GM19239 (cell line): Measurements from ENCODE around the gene GOLGA8Q.
"Not testable (repeated sequence)": the region's sequence is repeated elsewhere in the genome, so short reads cannot be mapped to it uniquely, and the experiment has no call there.

Experiments used
- DNase-seq: peaks from one replicate; pipeline ENCODE4 v3.0.0; 2011; ENCODE audit warnings: low spot score; ENCODE audit not compliant: insufficient read length
- FAIRE-seq: peaks from 2 replicates; lab custom pipeline; 2011; peaks lifted over from hg19 to GRCh38; lab: Jason Lieb, UNC

The GOLGA8Q gene, protein sequence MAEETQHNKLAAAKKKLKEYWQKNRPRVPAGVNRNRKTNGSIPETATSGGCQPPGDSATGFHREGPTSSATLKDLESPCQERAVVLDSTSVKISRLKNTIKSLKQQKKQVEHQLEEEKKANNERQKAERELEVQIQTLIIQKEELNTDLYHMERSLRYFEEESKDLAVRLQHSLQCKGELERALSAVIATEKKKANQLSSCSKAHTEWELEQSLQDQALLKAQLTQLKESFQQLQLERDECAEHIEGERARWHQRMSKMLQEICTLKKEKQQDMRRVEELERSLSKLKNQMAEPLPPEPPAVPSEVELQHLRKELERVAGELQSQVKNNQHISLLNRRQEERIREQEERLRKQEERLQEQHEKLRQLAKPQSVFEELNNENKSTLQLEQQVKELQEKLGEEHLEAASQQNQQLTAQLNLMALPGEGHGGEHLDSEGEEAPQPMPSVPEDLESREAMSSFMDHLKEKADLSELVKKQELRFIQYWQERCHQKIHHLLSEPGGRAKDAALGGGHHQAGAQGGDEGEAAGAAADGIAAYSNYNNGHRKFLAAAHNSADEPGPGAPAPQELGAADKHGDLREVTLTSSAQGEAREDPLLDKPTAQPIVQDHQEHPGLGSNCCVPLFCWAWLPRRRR

DNA sequence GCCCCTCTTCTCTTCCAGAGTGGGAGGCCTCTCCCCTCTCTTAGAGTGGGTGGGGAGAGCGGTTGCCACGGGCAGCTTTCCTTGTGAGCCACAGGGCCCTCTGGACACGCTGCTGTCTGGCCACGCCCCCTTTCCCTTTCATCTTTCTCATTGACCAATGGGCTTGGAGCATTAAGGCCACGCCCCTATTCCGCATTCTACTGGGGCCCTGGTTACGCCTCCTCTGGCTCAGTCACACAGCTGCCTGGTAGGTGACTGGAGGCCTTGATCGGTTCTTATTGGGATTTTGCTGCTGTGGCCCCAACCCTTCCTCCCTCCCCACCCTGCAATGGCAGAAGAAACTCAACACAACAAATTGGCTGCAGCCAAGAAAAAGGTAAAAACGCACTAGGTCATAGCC is at the start of gene GOLGA8Q:
Gene GOLGA8Q, plus strand, starts transcription at position 301 of the 400 bp plus-strand sequence. Its CDS starts 28 bp downstream, at position 329.
- not testable (repeated sequence) for DNase-seq, FAIRE-seq

DNA sequence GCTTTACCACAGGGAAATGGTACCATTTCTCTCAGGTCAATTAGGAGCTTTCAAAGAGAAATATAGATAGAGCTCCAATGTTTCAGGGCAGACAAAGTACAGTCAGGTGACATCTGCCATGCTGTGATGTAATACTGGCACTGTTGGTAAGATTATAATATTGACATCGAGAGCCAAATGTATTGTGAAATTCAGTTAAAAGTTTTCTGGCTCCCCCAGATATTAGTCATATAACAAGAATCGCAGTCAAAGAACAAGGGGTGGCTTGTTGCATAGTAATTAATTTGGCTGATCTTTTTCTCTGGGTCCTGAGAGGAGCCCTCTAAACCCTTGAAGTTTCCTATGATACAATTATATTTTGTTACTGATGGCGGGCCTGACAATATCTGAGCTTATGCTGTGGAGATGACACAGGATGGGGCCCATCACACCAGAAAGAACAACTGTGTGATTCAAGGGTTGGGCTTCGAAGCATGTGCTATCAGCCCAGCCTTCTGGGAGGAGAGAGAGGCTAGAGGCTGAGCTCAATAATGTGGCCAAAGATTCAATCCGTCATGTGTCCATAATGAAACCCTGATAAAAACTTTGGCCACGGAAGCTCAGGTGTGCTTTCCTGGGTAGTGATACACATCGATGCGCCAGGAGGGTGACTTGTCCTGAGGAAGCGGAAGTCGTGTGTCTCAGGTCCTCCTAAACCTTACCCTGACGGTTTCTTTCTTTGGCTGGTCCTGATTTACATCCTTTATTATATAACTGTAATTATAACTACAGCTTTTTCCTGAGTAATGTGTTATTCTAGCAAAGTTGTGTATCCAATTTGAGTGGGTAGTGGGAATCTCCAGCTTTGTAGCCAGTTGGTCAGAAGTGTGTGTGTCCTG is 48.7 kb upstream of the GOLGA8Q start:
- not testable (repeated sequence) for DNase-seq, FAIRE-seq

DNA sequence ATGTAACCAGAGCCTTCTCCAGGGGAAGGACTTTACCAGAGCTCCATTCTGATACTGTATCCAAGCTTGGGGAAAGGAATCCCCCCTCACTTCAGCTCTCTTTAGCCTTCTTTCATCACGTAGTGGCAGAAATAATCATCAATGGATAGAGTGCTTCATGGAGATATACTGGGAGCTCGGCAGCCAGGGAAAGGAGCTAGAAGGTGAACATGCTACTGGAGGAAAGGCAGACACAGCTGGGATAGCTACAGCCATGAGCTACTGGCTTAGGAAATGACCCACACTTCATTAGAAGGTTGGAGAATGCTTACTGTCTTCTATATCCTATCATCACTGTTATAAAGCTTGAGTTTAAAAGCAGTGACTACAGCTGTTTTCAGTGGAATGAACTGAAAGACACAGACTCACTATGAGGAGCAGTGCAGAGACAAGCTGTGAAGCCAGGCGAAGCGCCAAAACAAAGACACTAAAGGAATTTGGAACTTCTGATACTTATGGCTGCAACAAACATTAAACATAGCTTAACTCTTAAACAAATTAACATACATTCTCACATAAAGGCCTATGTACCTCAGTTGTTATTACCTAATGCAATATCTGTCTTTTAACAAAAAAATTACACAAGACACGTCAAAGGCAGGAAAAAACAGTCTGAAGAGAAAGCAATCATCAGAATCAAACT is 47.5 kb upstream of the GOLGA8Q start:
- not testable (repeated sequence) for FAIRE-seq, DNase-seq

DNA sequence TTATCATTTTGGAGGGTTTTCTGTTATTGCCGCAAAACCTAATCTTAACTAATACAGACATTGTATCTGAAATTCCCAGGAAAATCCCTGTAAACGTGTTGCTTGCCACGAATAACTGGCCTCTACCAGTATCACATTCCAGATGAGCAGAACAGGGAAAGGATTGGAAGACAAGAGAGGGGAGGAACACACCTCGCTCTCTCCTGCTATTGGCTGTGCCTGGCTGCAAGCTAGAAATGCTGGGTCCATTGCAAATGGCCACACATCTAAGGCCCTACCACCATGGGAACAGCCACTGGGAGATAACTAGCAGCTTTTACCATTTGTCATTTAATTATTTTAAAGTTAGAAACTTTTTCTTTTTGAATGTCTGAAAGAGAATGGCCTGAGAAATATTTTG is 37.3 kb upstream of the GOLGA8Q start:
- not testable (repeated sequence) for FAIRE-seq, DNase-seq

DNA sequence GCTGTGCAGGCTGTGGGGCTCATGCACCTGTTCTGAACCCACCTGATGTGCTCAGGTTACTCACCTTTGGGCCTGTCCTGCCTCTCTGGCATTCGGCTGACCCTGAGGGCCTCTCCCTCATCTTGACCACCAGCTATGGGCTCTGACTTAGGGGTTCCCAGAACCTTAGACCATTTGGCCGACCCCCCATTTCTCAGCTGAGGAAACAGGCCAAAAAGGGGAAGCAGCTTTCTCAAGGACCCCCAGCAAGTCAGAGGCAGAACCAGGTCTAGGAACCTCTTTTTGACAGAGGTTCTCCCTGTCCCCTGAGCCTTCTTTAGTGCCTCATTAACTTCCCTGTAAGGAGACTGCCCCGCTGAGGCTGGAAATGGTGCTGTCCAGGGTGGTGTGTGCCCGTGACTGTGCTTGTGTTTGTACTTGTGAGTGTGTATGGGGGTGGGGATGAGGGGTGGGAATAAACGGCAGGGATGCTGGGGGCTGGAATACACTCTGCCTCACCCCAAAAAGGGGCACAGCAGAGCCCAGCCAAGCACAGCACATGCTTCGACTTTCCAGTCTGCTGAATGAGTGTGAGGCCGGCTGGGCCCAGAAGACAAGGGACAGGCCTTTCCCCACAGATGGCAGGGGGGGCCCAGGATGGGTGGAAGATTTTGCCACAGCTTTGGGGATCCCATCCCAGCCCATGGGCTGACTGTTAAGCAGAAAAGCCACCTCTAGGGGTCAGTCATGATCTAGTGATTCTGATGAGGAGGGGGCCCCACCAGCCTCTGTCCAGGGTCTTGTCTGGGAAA is 28.2 kb upstream of the GOLGA8Q start:
- not testable (repeated sequence) for DNase-seq, FAIRE-seq

DNA sequence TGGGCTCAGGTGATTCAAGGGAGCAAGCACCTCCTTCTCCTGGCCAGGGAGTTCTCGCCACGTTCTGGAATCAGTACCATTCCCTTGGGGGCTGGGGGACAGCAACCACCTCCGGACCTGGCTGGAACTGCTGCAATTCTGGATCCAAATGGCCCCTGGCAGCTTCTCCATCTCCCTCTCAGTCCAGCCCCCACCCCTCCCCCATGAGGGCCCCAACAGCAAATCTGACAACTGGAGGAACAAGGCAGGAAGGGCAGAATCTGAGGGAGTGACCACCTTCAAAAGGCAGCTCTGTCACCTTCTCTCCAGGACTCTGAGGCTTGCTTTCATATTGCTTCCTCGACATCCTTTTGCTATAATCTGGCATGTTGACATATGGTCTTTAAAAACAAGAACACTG is 25.9 kb upstream of the GOLGA8Q start:
- DNase-seq, FAIRE-seq: not testable (repeated sequence)

DNA sequence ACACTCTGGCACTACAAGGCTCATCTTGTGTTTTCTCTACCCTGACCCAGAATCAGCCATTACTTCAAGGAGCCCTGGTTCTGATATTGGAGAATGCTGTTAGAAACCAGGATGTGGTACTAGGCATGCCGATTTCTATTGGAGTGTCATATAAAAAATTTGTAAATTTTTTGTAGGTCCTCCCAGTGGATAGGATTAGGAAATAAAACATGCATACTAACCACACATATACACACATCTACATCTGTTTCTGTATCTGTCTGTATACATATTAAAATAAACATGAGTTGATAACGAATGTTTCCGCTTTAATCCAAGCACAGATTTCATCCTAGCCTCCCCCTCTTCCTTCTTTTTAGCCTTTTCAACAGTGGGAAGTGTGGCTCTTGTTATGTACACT is 22.8 kb upstream of the GOLGA8Q start:
- not testable (repeated sequence) for DNase-seq, FAIRE-seq

DNA sequence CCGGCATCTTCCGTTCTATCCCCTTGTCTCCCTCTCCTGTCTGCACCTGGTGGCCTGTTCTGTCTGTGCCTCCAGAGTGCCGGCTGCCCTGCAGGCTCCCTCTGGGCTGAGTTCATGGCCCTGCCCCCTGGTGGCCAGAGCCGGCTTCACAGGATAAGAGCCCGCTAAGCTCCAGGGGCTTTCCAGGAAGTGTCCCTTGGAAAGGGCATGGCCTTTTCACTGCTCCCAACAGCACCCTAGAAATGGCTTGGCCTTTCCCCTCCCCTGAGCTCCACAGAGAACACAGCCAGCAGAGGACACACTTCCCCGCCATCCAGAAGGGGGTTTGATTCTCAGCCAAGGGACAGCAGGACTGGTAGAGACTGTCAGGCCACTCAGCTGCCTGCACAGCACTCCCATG is 15.1 kb downstream of the GOLGA8Q start:
- not testable (repeated sequence) for FAIRE-seq, DNase-seq

DNA sequence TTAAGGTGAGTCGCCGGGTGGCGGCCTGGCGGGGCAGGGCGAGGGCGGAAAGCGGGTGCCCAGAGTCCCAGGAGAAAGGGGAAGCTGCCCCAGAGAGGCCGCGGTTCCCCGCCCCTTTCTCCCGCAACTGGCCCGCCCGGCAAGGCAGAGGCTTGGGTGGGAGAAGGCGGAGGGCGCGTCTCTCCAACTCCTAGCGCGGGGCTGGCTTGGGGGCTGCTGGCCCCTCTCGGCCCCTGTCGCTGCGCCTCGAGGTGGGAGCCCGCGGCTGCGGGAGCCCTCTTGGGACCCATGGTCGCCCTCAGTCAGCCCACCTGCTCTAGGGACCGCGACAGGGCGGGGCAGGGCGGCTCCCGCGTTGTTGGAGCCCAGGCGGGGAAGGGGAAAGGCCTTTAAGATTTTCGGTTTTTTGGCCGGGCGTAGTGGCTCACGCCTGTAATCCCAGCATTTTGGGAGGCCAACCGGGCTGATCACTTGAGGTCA is 21.2 kb downstream of the GOLGA8Q start:
- not testable (repeated sequence) for FAIRE-seq, DNase-seq

DNA sequence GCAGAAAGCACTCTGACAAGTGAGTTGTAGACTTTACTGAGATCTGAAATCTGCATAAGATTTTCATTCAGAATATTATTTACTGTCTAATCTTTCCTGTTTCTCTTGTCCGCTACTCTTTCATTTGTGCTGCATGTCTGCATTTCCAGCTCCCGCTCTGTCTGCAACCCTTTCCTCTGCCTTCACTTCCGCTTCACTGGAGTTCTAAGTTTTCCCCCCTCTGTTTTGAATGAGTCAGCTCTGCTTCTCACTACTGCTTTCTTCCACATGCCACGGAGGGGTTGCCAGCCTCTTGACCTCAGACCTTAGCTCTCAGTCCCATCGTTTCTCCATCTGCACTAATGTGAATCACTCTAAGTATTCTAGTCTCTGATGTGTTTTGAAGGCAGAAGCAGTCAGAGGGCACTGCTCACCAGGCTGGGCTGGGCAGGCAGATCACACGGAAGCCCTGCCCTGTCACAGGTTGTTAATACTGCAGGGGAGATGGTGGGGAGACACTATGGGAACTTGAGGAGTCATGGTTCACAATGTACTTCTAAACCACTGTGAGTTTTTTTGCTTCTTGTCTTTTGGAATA is 27.6 kb downstream of the GOLGA8Q start:
- FAIRE-seq, DNase-seq: not testable (repeated sequence)

DNA sequence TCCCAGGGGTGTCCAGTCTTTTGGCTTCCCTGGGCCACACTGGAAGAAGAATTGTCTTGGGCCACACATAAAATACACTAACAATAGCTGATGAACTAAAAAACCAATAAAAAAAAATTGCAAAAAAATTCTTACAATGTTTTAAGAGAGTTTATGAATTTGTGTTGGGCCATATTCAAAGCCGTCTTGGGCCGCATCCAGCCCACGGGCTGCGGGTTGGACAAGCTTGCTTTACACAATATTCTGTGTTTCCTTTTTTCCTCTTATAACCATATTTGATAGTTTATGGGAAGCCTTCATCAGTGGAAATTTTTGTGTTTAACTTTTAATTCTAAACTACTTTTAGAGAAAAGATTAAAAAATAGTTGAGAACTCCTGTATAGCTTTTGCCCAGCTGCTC is 28.9 kb downstream of the GOLGA8Q start:
- not testable (repeated sequence) for DNase-seq, FAIRE-seq

DNA sequence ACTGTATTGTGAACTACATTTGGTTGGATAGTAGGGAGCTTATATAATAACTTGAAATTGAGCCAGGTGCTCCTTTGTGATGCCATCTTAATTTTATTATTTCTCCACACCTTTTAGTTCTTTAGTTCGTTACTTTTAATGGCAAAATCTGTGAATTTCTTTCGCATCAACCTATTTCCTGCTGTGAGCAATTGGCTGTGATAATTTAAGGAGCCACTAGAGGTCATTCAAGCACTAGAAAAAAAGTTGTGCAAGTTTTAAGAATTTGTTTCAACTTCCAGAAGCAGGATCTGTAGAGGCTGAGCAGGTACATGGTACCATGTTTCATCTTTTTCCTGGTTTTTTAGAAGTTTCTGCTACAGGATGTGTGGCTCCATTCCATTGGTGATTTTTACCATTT is 47.1 kb downstream of the GOLGA8Q start:
- not testable (repeated sequence) for FAIRE-seq, DNase-seq

DNA sequence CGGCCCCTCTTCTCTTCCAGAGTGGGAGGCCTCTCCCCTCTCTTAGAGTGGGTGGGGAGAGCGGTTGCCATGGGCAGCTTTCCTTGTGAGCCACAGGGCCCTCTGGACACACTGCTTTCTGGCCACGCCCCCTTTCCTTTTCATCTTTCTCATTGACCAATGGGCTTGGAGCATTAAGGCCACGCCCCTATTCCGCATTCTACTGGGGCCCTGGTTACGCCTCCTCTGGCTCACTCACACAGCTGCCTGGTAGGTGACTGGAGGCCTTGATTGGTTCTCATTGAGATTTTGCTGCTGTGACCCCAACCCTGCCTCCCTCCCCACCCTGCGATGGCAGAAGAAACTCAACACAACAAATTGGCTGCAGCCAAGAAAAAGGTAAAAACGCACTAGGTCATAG is 51.9 kb downstream of the GOLGA8Q start, which contains the start of gene GOLGA8H:
Gene GOLGA8H, plus strand, starts transcription at position 233 of the 400 bp plus-strand sequence. Its CDS starts 98 bp downstream, at position 331.
- FAIRE-seq, DNase-seq: not testable (repeated sequence)
